Lung (tissue), 12 donors: ENCODE data around the gene EPS8L2. TPM values are rescaled to one million over a fixed set of nuclear protein-coding genes. Genes with fewer than 3 reads are reported as not detected.

Experiments
- ATAC-seq: fragments of 200-7000 bp; cut with Tn5 transposase; one replicate; pipeline ENCODE4 v1.9.1; 2020; ENCODE audit warnings: moderate number of reproducible peaks; ENCODE audit not compliant: insufficient read depth, low FRiP score
- DNase-seq, 3 donors: peaks; one replicate each; pipeline ENCODE4 v3.0.0-alpha.2; 2013 to 2017
- H3K27ac ChIP-seq, 2 donors: one replicate each; pipeline ENCODE4 v1.5.1; 2013; ENCODE audit warnings: mild to moderate bottlenecking in 2 of 2, moderate library complexity in 2 of 2, control low read depth in 1 of 2, inconsistent platforms in 1 of 2, low read depth in 1 of 2, low read length in 1 of 2
- H3K27me3 ChIP-seq, 3 donors: one replicate each; pipeline ENCODE4 v1.5.1; 2013; ENCODE audit warnings: low read length in 2 of 3; ENCODE audit not compliant: control insufficient read depth in 3 of 3, insufficient read depth in 3 of 3
- H3K36me3 ChIP-seq, 4 donors: one replicate each; pipeline ENCODE4 v1.5.1; 2013; ENCODE audit warnings: low read length in 4 of 4, mild to moderate bottlenecking in 1 of 4, moderate library complexity in 1 of 4; ENCODE audit not compliant: control insufficient read depth in 4 of 4, insufficient read depth in 4 of 4
- H3K4me1 ChIP-seq, 5 donors: one replicate each; pipeline ENCODE4 v1.5.1; 2013; ENCODE audit warnings: low read length in 5 of 5, mild to moderate bottlenecking in 2 of 5, moderate library complexity in 1 of 5; ENCODE audit not compliant: control insufficient read depth in 5 of 5, insufficient read depth in 5 of 5
- H3K4me3 ChIP-seq: one replicate; pipeline ENCODE4 v1.5.1; 2013; ENCODE audit warnings: mild to moderate bottlenecking, control low read depth, moderate library complexity
- H3K9ac ChIP-seq, 2 donors: one replicate each; pipeline ENCODE4 v1.5.1; 2013; ENCODE audit warnings: low read length in 2 of 2, control low read depth in 1 of 2; ENCODE audit not compliant: insufficient read depth in 1 of 2
- H3K9me3 ChIP-seq, 4 donors: one replicate each; pipeline ENCODE4 v1.5.1; 2013; ENCODE audit warnings: low read length in 3 of 4, mild to moderate bottlenecking in 1 of 4, moderate library complexity in 1 of 4; ENCODE audit not compliant: control insufficient read depth in 4 of 4, insufficient read depth in 3 of 4
- WGBS, 2 donors: extraction: QIAGEN DNeasy Blood & Tissue Kit; methylation state at CpG; one replicate each; pipeline ENCODE4 v1.1.7; 2013; 5-methylcytosine and 5-hydroxymethylcytosine counted together
- polyA plus RNA-seq, 2 donors: library from polyadenylated mRNA; stranded (reverse); fragments of 200-250 nt; gene quantifications; one replicate each; pipeline ENCODE4 v1.2.1, GENCODE V29; 2013
- total RNA-seq, 2 donors: library from RNA; depleted of rRNA in 1 of 2; stranded (reverse); fragments of >200 nt in 1 of 2; gene quantifications; one replicate each; pipeline ENCODE4 v1.2.1, GENCODE V29; 2014 to 2021
- TF ChIP-seq, protein P1 (sequence below): IDR thresholded peaks from 2 replicates; pipeline ENCODE4 v1.5.1; 2012; ENCODE audit warnings: mild to moderate bottlenecking; ENCODE audit errors: control extremely low read depth, extremely low read depth
- donor health status: control.
- donor health status: control.
- donor health status: Bipolar disorder and iron deficiency.
- donor health status: healthy.
- donor health status: DM: yes; HTN: yes; CAD: no.

The EPS8L2 gene
- total and polyA plus RNA-seq, 4 donors, result 35.6 to 166 (median 103) TPM

DNA sequence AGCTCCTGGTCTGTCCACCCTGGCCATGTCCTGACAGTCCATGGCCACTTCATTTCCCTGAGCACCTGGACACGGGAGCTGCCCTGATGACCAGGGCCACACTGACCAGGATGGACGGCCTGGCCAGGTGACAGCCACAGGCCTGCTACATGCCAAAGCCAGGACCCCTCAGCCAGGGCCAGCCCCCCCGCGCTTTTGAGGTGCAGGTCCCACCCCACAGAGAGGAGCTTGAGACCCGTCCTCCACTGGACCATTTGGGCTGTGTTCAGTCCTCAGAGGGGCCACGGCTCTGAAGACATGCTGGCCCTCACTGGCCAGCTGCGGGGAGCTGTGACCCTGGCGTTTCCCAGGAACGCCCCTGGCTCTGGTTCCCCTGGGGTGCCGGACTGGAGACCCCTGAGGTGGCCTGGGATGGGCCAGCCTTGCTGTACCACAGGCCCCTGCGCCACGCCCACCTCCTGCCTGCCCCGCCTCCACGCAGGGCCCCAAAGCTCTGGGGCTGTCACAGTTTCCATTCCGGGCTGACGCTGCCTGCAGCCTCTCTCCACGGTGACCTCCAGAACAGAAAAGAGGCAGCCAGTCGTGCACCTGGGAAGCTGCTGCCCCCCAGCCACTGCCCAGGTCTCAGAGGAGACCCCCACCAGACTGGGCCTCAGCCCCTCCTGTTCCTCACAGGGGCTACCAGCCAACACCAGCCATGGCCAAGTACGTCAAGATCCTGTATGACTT lies 18.2 kb downstream of the EPS8L2 start:
- no peak overlapping the region for H3K4me3 ChIP-seq
- no peak overlapping the region for H3K9ac ChIP-seq
- H3K36me3 ChIP-seq, result peaks cover 0 to 20% (median 0%) of the 10 kb centered on the region in 4 donors
- peaks cover 0 to 12% (median 0%) of the 10 kb centered on the region in 5 donors for H3K4me1 ChIP-seq
- DNase-seq (no peak), ATAC-seq (no peak)
- 72 to 82% methylated on average over 17 to 19 of the region's 19 CpGs for WGBS, 2 donors
- H3K27me3 ChIP-seq, result peaks cover 0 to 26% (median 18%) of the 10 kb centered on the region in 3 donors
- no peaks in the 10 kb centered on the region for H3K9me3 ChIP-seq
- no peak overlapping the region for H3K27ac ChIP-seq
- TF ChIP-seq, protein P1, sequence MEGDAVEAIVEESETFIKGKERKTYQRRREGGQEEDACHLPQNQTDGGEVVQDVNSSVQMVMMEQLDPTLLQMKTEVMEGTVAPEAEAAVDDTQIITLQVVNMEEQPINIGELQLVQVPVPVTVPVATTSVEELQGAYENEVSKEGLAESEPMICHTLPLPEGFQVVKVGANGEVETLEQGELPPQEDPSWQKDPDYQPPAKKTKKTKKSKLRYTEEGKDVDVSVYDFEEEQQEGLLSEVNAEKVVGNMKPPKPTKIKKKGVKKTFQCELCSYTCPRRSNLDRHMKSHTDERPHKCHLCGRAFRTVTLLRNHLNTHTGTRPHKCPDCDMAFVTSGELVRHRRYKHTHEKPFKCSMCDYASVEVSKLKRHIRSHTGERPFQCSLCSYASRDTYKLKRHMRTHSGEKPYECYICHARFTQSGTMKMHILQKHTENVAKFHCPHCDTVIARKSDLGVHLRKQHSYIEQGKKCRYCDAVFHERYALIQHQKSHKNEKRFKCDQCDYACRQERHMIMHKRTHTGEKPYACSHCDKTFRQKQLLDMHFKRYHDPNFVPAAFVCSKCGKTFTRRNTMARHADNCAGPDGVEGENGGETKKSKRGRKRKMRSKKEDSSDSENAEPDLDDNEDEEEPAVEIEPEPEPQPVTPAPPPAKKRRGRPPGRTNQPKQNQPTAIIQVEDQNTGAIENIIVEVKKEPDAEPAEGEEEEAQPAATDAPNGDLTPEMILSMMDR, result no peak

DNA sequence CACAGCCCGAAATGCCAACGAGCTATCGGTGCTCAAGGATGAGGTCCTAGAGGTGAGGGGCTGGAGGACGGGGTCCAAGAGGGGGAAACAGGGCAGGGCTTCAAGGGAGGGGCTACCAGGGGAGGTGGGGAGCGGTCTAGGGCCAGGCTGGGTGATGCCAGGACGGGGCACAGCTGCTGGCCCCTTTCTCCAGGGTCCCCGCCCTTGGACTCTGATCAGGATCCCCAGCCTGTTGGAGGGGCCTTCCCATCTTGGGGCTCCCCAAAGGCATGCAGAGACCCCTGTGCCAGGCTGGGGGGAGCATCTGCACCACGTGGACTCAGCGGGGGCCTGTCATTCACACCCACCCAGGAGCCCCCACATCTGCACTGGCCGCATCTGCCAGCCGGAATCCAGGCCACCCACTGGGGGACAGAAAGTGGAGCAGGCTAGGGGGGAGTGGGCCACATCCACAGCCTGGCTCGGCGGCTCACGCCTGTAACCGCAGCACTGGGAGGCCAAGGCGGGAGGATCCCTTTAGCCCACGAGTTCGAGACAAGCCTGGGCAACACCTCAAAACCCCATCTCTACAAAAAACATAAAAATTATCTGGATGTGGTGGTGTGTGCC lies 18.9 kb downstream of the EPS8L2 start:
- Histone ChIP-seq H3K27ac (no peak overlapping the region), H3K9ac (no peak overlapping the region), H3K27me3 (peaks cover 0 to 20% (median 13%) of the 10 kb centered on the region in 3 donors), H3K36me3 (peaks cover 0 to 20% (median 0%) of the 10 kb centered on the region in 4 donors), H3K4me1 (peaks cover 0 to 12% (median 0%) of the 10 kb centered on the region in 5 donors), H3K4me3 (no peak overlapping the region), H3K9me3 (no peaks in the 10 kb centered on the region)
- no peak for DNase-seq
- TF ChIP-seq, protein P1, result no peak
- 70 to 81% methylated on average over 18 of the region's 18 CpGs for WGBS, 2 donors
- no peak for ATAC-seq

GRCh38 chr11:725624-726202 lies 19.7 kb downstream of the EPS8L2 start:
- no peak overlapping the region for H3K9ac ChIP-seq
- no peak for ATAC-seq
- peaks cover 0 to 20% (median 0%) of the 10 kb centered on the region in 4 donors for H3K36me3 ChIP-seq
- TF ChIP-seq, protein P1, result no peak
- H3K9me3 ChIP-seq, result no peaks in the 10 kb centered on the region
- no peak for DNase-seq
- no peak overlapping the region for H3K27ac ChIP-seq
- peaks cover 0 to 18% (median 11%) of the 10 kb centered on the region in 3 donors for H3K27me3 ChIP-seq
- 11 to 27% methylated on average over 27 to 53 of the region's 53 CpGs for WGBS, 2 donors
- H3K4me1 ChIP-seq, result peaks cover 0 to 12% (median 0%) of the 10 kb centered on the region in 5 donors
- no peak overlapping the region for H3K4me3 ChIP-seq
